HG03565 (cell line): ENCODE measurements around the gene UTS2B.

Experiments used
- ATAC-seq: cut with Tn5 transposase; IDR thresholded peaks from one replicate; pipeline ENCODE4 v1.9.1; 2021; ENCODE audit warnings: mild to moderate bottlenecking, moderate library complexity; ENCODE audit not compliant: unreplicated experiment

UTS2B gene

GRCh38 chr3:191327526-191327925, 2.8 kb downstream of the UTS2B start:
- no peak for ATAC-seq

GRCh38 chr3:191324936-191325335, 5.4 kb downstream of the UTS2B start:
- no peak for ATAC-seq

GRCh38 chr3:191321019-191321767, 9.1 kb downstream of the UTS2B start:
- no peak for ATAC-seq

GRCh38 chr3:191320316-191320715, 10.0 kb downstream of the UTS2B start:
- ATAC-seq = no peak

- no peak for ATAC-seq
Measured at GRCh38 chr3:191316876-191317603, 13.3 kb downstream of the UTS2B start.

- no peak for ATAC-seq
Measured at GRCh38 chr3:191314109-191314728, 16.1 kb downstream of the UTS2B start.

- ATAC-seq = no peak
Measured at GRCh38 chr3:191313296-191313695, 17.0 kb downstream of the UTS2B start.

GRCh38 chr3:191307341-191307740, 23.0 kb downstream of the UTS2B start:
- no peak for ATAC-seq

- ATAC-seq = no peak
Measured at GRCh38 chr3:191306428-191306827, 23.9 kb downstream of the UTS2B start.

- ATAC-seq = no peak
Measured at GRCh38 chr3:191303596-191303995, 26.7 kb downstream of the UTS2B start.

GRCh38 chr3:191302451-191302850, 27.9 kb downstream of the UTS2B start:
- no peak for ATAC-seq

- no peak for ATAC-seq
Measured at GRCh38 chr3:191301782-191302411, 28.4 kb downstream of the UTS2B start.

- ATAC-seq = peak; percentile 76
Measured at GRCh38 chr3:191301017-191301416, 29.3 kb downstream of the UTS2B start.

GRCh38 chr3:191300422-191300821, 29.9 kb downstream of the UTS2B start:
- no peak for ATAC-seq

- ATAC-seq = no peak
Measured at GRCh38 chr3:191298846-191299245, 31.5 kb downstream of the UTS2B start.

GRCh38 chr3:191296041-191296541, 34.2 kb downstream of the UTS2B start:
- ATAC-seq = peak; percentile 79

- no peak for ATAC-seq
Measured at GRCh38 chr3:191294291-191294690, 36.0 kb downstream of the UTS2B start.

GRCh38 chr3:191292243-191293015, 37.9 kb downstream of the UTS2B start:
- ATAC-seq = no peak

GRCh38 chr3:191290311-191291025, 39.9 kb downstream of the UTS2B start:
- ATAC-seq = peak; percentile 73

- peak; percentile 67 for ATAC-seq
Measured at GRCh38 chr3:191283400-191283799, 46.9 kb downstream of the UTS2B start.
